HG03439 (cell line): ENCODE measurements around the gene GPA33.

Source experiments
- ATAC-seq: cut with Tn5 transposase; IDR thresholded peaks from one replicate; pipeline ENCODE4 v1.9.1; 2021; ENCODE audit warnings: mild to moderate bottlenecking, moderate library complexity; ENCODE audit not compliant: unreplicated experiment

Gene GPA33

GRCh38 chr1:167090314-167090942, at the start of gene GPA33:
Gene GPA33, minus strand, starts transcription at chr1:167090377. Its CDS starts 90 bp downstream, at chr1:167090287.
- ATAC-seq = no peak

GRCh38 chr1:167138703-167139102, 48.5 kb upstream of the GPA33 start:
- no peak for ATAC-seq

- no peak for ATAC-seq
These were observed 47.8 kb upstream of the GPA33 start for GRCh38 chr1:167137793-167138510.

- no peak for ATAC-seq
These were observed 47.2 kb upstream of the GPA33 start for GRCh38 chr1:167137332-167137781.

- ATAC-seq = no peak
These were observed 46.6 kb upstream of the GPA33 start for GRCh38 chr1:167136806-167137205.

- ATAC-seq = no peak
These were observed 46.0 kb upstream of the GPA33 start for GRCh38 chr1:167136191-167136614.

- ATAC-seq = no peak
These were observed 45.2 kb upstream of the GPA33 start for GRCh38 chr1:167135281-167135840.

GRCh38 chr1:167132301-167133010, 42.3 kb upstream of the GPA33 start:
- no peak for ATAC-seq

- ATAC-seq = no peak
These were observed 40.8 kb upstream of the GPA33 start for GRCh38 chr1:167130829-167131510.

- no peak for ATAC-seq
These were observed 38.4 kb upstream of the GPA33 start for GRCh38 chr1:167128261-167129227.

GRCh38 chr1:167127661-167128060, 37.5 kb upstream of the GPA33 start:
- ATAC-seq = no peak

GRCh38 chr1:167127236-167127635, 37.1 kb upstream of the GPA33 start:
- ATAC-seq = no peak

- no peak for ATAC-seq
These were observed 36.6 kb upstream of the GPA33 start for GRCh38 chr1:167126811-167127210.

GRCh38 chr1:167126317-167126716, 36.1 kb upstream of the GPA33 start:
- no peak for ATAC-seq

GRCh38 chr1:167122568-167122967, 32.4 kb upstream of the GPA33 start:
- ATAC-seq = no peak

- no peak for ATAC-seq
These were observed 31.9 kb upstream of the GPA33 start for GRCh38 chr1:167122121-167122480.

GRCh38 chr1:167121375-167122120, 31.4 kb upstream of the GPA33 start:
- no peak for ATAC-seq

- no peak for ATAC-seq
These were observed 30.7 kb upstream of the GPA33 start for GRCh38 chr1:167120899-167121298.

GRCh38 chr1:167119696-167120095, 29.5 kb upstream of the GPA33 start:
- ATAC-seq = no peak
